SU-DHL-6 (cell line): ENCODE results near the gene GDF2.

Source experiments
- H2AFZ ChIP-seq: fragments of 200-600 bp; sonication (generic); 2 replicates; pipeline ENCODE4 v1.6.1; 2014; ENCODE audit warnings: low read depth, mild to moderate bottlenecking, moderate library complexity, mixed read lengths, antibody characterized with exemption, low read length; ENCODE audit not compliant: severe bottlenecking
- H3F3A ChIP-seq: fragments of 200-600 bp; shearing (Covaris generic); 2 replicates; pipeline ENCODE4 v1.6.0; 2016; ENCODE audit warnings: antibody characterized with exemption, mild to moderate bottlenecking; ENCODE audit not compliant: insufficient read depth
- H3K27ac ChIP-seq: fragments of 200-600 bp; sonication (generic); 2 replicates; pipeline ENCODE4 v1.5.1; 2016; ENCODE audit warnings: low read depth, mild to moderate bottlenecking, low read length, moderate library complexity, mixed read lengths
- H3K27me3 ChIP-seq: fragments of 200-600 bp; sonication (generic), shearing (Covaris generic); 2 replicates; pipeline ENCODE4 v1.6.0; 2014; ENCODE audit warnings: mild to moderate bottlenecking, low read length
- H3K36me3 ChIP-seq: fragments of 200-600 bp; sonication (generic); 2 replicates; pipeline ENCODE4 v1.6.1; 2014; ENCODE audit warnings: mild to moderate bottlenecking, low read length, mixed read lengths
- H3K4me2 ChIP-seq: fragments of 300-600, 200-600 bp; shearing (Covaris generic), sonication (generic); 2 replicates; pipeline ENCODE4 v1.6.0; 2014; ENCODE audit warnings: low read length, low read depth, mild to moderate bottlenecking; ENCODE audit not compliant: poor library complexity, severe bottlenecking
- H3K4me3 ChIP-seq: fragments of 200-600 bp; sonication (generic); 2 replicates; pipeline ENCODE4 v1.5.1; 2014; ENCODE audit warnings: antibody characterized with exemption, low read length, mild to moderate bottlenecking, mixed read lengths; ENCODE audit not compliant: insufficient read depth, poor library complexity, severe bottlenecking
- H3K79me2 ChIP-seq: fragments of 200-600 bp; sonication (generic); 2 replicates; pipeline ENCODE4 v1.6.1; 2014; ENCODE audit warnings: mild to moderate bottlenecking, low read length, moderate library complexity; ENCODE audit not compliant: insufficient read depth
- H3K9ac ChIP-seq: fragments of 200-600 bp; sonication (generic); 2 replicates; pipeline ENCODE4 v1.7.0; 2014; ENCODE audit warnings: mild to moderate bottlenecking, low read length
- H3K9me2 ChIP-seq: fragments of 200-600 bp; sonication (generic); replicated peaks from 2 replicates; pipeline ENCODE4 v1.6.1; 2014; ENCODE audit warnings: low read length; ENCODE audit not compliant: insufficient read depth
- H3K9me3 ChIP-seq: fragments of 200-600 bp; sonication (generic); 2 replicates; pipeline ENCODE4 v1.6.1; 2014; ENCODE audit warnings: low read length, mixed read lengths; ENCODE audit not compliant: insufficient read depth
- H4K20me1 ChIP-seq: fragments of 200-600 bp; sonication (generic); 2 replicates; pipeline ENCODE4 v1.6.1; 2014; ENCODE audit warnings: low read depth, mild to moderate bottlenecking, antibody characterized with exemption, low read length, moderate library complexity, mixed read lengths
- CTCF ChIP-seq: fragments of 200-600 bp; sonication (generic); IDR thresholded peaks from one replicate; pipeline ENCODE4 v1.5.1; 2017; ENCODE audit warnings: antibody characterized with exemption, mild to moderate bottlenecking, low read length, moderate library complexity; ENCODE audit not compliant: insufficient read depth, poor library complexity, severe bottlenecking
- EZH2phosphoT487 ChIP-seq: fragments of 200-600 bp; sonication (generic), shearing (Covaris generic); conservative IDR thresholded peaks from 2 replicates; pipeline ENCODE4 v1.6.1; 2018; ENCODE audit warnings: mild to moderate bottlenecking, antibody characterized with exemption, low read length, moderate library complexity, mixed read lengths

Gene GDF2

GRCh38 chr10:47312663-47312995 lies 9.6 kb upstream of the GDF2 start:
- Histone ChIP-seq H3K9me3 (no peaks in the 10 kb centered on the region), H3K4me3 (no peak overlapping the region), H3K4me2 (no peak overlapping the region), H4K20me1 (no peaks in the 10 kb centered on the region), H3K9ac (no peak overlapping the region), H3K9me2 (no peaks in the 10 kb centered on the region), H3K79me2 (no peaks in the 10 kb centered on the region), H3K27ac (no peak overlapping the region), H2AFZ (no peak overlapping the region), H3K27me3 (no peaks in the 10 kb centered on the region), H3K36me3 (no peaks in the 10 kb centered on the region), H3F3A (no peaks in the 10 kb centered on the region)
- no peak for TF ChIP-seq EZH2phosphoT487
- no peak for TF ChIP-seq CTCF

GRCh38 chr10:47314416-47314970 lies 7.8 kb upstream of the GDF2 start:
- H3K27me3 ChIP-seq: no peaks in the 10 kb centered on the region
- TF ChIP-seq EZH2phosphoT487: no peak
- no peak for TF ChIP-seq CTCF
- no peak overlapping the region for H2AFZ ChIP-seq
- H3K9me2 ChIP-seq: no peaks in the 10 kb centered on the region
- H3K4me3 ChIP-seq: no peak overlapping the region
- no peaks in the 10 kb centered on the region for H3F3A ChIP-seq
- H4K20me1 ChIP-seq: no peaks in the 10 kb centered on the region
- H3K36me3 ChIP-seq: no peaks in the 10 kb centered on the region
- H3K79me2 ChIP-seq: no peaks in the 10 kb centered on the region
- H3K4me2 ChIP-seq: no peak overlapping the region
- no peak overlapping the region for H3K27ac ChIP-seq
- no peak overlapping the region for H3K9ac ChIP-seq
- no peaks in the 10 kb centered on the region for H3K9me3 ChIP-seq

GRCh38 chr10:47315421-47315820 lies 6.8 kb upstream of the GDF2 start:
- no peaks in the 10 kb centered on the region for H4K20me1 ChIP-seq
- no peak overlapping the region for H3K9ac ChIP-seq
- no peak overlapping the region for H2AFZ ChIP-seq
- H3K27ac ChIP-seq: no peak overlapping the region
- H3K36me3 ChIP-seq: no peaks in the 10 kb centered on the region
- H3K4me2 ChIP-seq: no peak overlapping the region
- H3K9me2 ChIP-seq: no peaks in the 10 kb centered on the region
- TF ChIP-seq EZH2phosphoT487: no peak
- no peaks in the 10 kb centered on the region for H3K9me3 ChIP-seq
- no peaks in the 10 kb centered on the region for H3K27me3 ChIP-seq
- H3K4me3 ChIP-seq: no peak overlapping the region
- no peaks in the 10 kb centered on the region for H3K79me2 ChIP-seq
- no peaks in the 10 kb centered on the region for H3F3A ChIP-seq

- Histone ChIP-seq H2AFZ (no peak overlapping the region), H3K9ac (no peak overlapping the region), H4K20me1 (no peaks in the 10 kb centered on the region), H3K36me3 (no peaks in the 10 kb centered on the region), H3K79me2 (no peaks in the 10 kb centered on the region), H3K9me2 (no peaks in the 10 kb centered on the region), H3K4me2 (no peak overlapping the region), H3K27ac (no peak overlapping the region), H3K4me3 (no peak overlapping the region), H3K27me3 (no peaks in the 10 kb centered on the region), H3F3A (no peaks in the 10 kb centered on the region), H3K9me3 (no peaks in the 10 kb centered on the region)
- TF ChIP-seq EZH2phosphoT487: no peak
- TF ChIP-seq CTCF: no peak
Observed at GRCh38 chr10:47316131-47316530, 6.1 kb upstream of the GDF2 start.
